HCT116 (cell line): ENCODE measurements around the gene GZMH.

ENCODE experiments used
- CEBPB ChIP-seq: IDR thresholded peaks from 2 replicates; pipeline ENCODE4 v1.6.1; 2012; ENCODE audit warnings: low read depth
- CTCF ChIP-seq, 3 experiments: fragments of 200-600 bp in 1 of 3; sonication (generic) in 1 of 3; IDR thresholded peaks in 2 of 3; conservative IDR thresholded peaks in 1 of 3; 2 replicates each; pipeline ENCODE4 v1.5.1; 2012 to 2017; ENCODE audit warnings: low read depth in 2 of 3, low read length in 2 of 3, antibody characterized with exemption in 1 of 3, borderline replicate concordance in 1 of 3, control low read depth in 1 of 3, mild to moderate bottlenecking in 1 of 3, mixed read lengths in 1 of 3, mixed run types in 1 of 3, moderate library complexity in 1 of 3; ENCODE audit not compliant: insufficient read depth in 1 of 3
- EGR1 ChIP-seq: IDR thresholded peaks from 2 replicates; pipeline ENCODE4 v1.6.1; 2012; ENCODE audit warnings: low read depth
- EZH2 ChIP-seq: fragments of 200-600 bp; sonication (generic); IDR thresholded peaks from 2 replicates; pipeline ENCODE4 v1.6.1; 2017; ENCODE audit warnings: antibody characterized with exemption, mixed run types
- FOSL1 ChIP-seq: IDR thresholded peaks from 2 replicates; pipeline ENCODE4 v1.6.1; 2012; ENCODE audit warnings: low read depth
- JUND ChIP-seq: IDR thresholded peaks from 2 replicates; pipeline ENCODE4 v1.6.1; 2012
- MAX ChIP-seq: IDR thresholded peaks from 2 replicates; pipeline ENCODE4 v1.6.1; 2012
- POLR2A ChIP-seq: IDR thresholded peaks from 2 replicates; pipeline ENCODE4 v1.7.0; 2011; ENCODE audit warnings: borderline replicate concordance; ENCODE audit not compliant: insufficient read depth, insufficient read length; ENCODE audit errors: extremely low read depth
- POLR2AphosphoS5 ChIP-seq: IDR thresholded peaks from 2 replicates; pipeline ENCODE4 v1.6.1; 2011; ENCODE audit warnings: mild to moderate bottlenecking, low read depth, low read length, moderate library complexity
- RAD21 ChIP-seq: IDR thresholded peaks from 2 replicates; pipeline ENCODE4 v1.6.1; 2012; ENCODE audit warnings: low read depth, mild to moderate bottlenecking
- REST ChIP-seq: IDR thresholded peaks from 2 replicates; pipeline ENCODE4 v1.6.1; 2012; ENCODE audit warnings: low read depth
- TCF7L2 ChIP-seq: IDR thresholded peaks from 2 replicates; pipeline ENCODE4 v1.7.0; 2011; ENCODE audit warnings: borderline replicate concordance, inconsistent platforms; ENCODE audit not compliant: insufficient read depth, insufficient read length; ENCODE audit errors: extremely low read depth
- YY1 ChIP-seq: IDR thresholded peaks from 2 replicates; pipeline ENCODE4 v1.6.1; 2011; ENCODE audit warnings: low read length, low read depth, moderate library complexity, mild to moderate bottlenecking; ENCODE audit not compliant: insufficient replicate concordance; ENCODE audit errors: extremely low read depth
- TF ChIP-seq, protein P1 (sequence below): IDR thresholded peaks from 2 replicates; pipeline ENCODE4 v1.6.1; 2011; ENCODE audit warnings: mild to moderate bottlenecking, low read length, moderate library complexity; ENCODE audit not compliant: insufficient replicate concordance; ENCODE audit errors: extremely low read depth

DNA sequence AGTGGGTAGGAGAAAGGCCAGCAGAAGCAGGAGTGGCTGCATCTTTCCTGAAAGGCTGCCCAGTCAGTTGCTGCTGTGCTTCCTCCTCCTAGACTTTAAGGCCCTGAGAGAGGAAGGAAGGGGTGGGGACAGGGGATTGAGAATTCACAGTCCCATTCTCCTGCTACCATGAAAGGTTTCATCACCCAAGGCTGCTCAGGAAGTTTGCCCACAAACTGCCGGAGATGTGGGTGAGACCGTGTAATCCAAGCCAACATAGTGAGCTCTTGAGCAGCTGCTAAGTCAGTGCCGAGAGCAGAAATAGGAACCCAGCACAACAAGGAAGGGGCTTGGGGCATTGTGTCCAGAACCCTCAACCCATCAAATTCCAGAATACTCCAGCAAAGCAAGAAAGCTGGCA, 33.3 kb downstream of the GZMH start, which contains the start of gene CTSG:
- TF ChIP-seq REST (no peak), CTCF (IDR thresholded peaks at IDR 0.05 in 2 of 3, conservative IDR thresholded peaks at IDR 0.05 in 1 of 3; ENCODE audit: borderline replicate concordance in 1 of 3, insufficient read depth in 1 of 3, low read depth in 2 of 3, low read length in 2 of 3) (no peak), POLR2A (no peak), EZH2 (no peak), FOSL1 (no peak), CEBPB (no peak), JUND (no peak), YY1 (no peak), EGR1 (no peak), POLR2AphosphoS5 (no peak), RAD21 (no peak), TCF7L2 (no peak), MAX (no peak)
- TF ChIP-seq, protein P1, sequence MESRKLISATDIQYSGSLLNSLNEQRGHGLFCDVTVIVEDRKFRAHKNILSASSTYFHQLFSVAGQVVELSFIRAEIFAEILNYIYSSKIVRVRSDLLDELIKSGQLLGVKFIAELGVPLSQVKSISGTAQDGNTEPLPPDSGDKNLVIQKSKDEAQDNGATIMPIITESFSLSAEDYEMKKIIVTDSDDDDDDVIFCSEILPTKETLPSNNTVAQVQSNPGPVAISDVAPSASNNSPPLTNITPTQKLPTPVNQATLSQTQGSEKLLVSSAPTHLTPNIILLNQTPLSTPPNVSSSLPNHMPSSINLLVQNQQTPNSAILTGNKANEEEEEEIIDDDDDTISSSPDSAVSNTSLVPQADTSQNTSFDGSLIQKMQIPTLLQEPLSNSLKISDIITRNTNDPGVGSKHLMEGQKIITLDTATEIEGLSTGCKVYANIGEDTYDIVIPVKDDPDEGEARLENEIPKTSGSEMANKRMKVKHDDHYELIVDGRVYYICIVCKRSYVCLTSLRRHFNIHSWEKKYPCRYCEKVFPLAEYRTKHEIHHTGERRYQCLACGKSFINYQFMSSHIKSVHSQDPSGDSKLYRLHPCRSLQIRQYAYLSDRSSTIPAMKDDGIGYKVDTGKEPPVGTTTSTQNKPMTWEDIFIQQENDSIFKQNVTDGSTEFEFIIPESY, result no peak
